Endothelial cell of umbilical vein (primary cell): Measurements from ENCODE around the gene EFCAB8. TPM values are rescaled to one million over a fixed set of nuclear protein-coding genes. Genes with fewer than 3 reads are reported as not detected.

Experiments
- BruUV-seq: library from RNA; stranded (reverse); fragments of 400-500 nt; replicated peaks from 2 replicates; lab custom pipeline; 2021; lab: Mats Ljungman, UMichigan
- CTCF ChIA-PET: fragments of 300-600, 350-600 bp; sonication (Branson Sonifier 250); formaldehyde crosslinking; loops from one replicate; lab custom pipeline; 2021; ENCODE audit warnings: antibody characterized with exemption, inconsistent platforms; lab: Charles Lee
- POLR2A ChIA-PET: fragments of 300-600, 350-600 bp; sonication (Branson Sonifier 250); formaldehyde crosslinking; loops from one replicate; lab custom pipeline; 2021; ENCODE audit warnings: antibody characterized with exemption, inconsistent platforms; lab: Charles Lee
- DNase-seq: peaks from one replicate; pipeline ENCODE4 v3.0.0-alpha.2; 2011; ENCODE audit warnings: low read depth, low spot score
- FAIRE-seq: peaks from 2 replicates; lab custom pipeline; 2011; peaks lifted over from hg19 to GRCh38; lab: Jason Lieb, UNC
- H2AFZ ChIP-seq: 2 replicates; pipeline ENCODE4 v1.6.0; 2012; ENCODE audit warnings: low read depth, low read length, control low read depth, inconsistent platforms
- H3K27ac ChIP-seq: 2 replicates; pipeline ENCODE4 v1.5.1; 2011; ENCODE audit warnings: low read depth, mild to moderate bottlenecking, control low read depth, low read length, moderate library complexity; ENCODE audit not compliant: insufficient read depth
- H3K27me3 ChIP-seq, 2 experiments: 2 replicates each; pipeline versions ENCODE4 v1.6.0 to v1.6.1; 2011; ENCODE audit warnings: low read length in 2 of 2, mixed read lengths in 1 of 2; ENCODE audit not compliant: control insufficient read depth in 2 of 2, insufficient read depth in 2 of 2
- H3K36me3 ChIP-seq, 2 experiments: 2 replicates in 1 of 2; 3 replicates in 1 of 2; pipeline ENCODE4 v1.5.1; 2011; ENCODE audit warnings: low read length in 2 of 2, mild to moderate bottlenecking in 1 of 2, moderate library complexity in 1 of 2; ENCODE audit not compliant: control insufficient read depth in 2 of 2, insufficient read depth in 2 of 2; ENCODE audit errors: extremely low read depth in 1 of 2
- H3K4me1 ChIP-seq: 3 replicates; pipeline ENCODE4 v1.5.1; 2011; ENCODE audit warnings: mild to moderate bottlenecking, low read length; ENCODE audit not compliant: control insufficient read depth, insufficient read depth; ENCODE audit errors: extremely low read depth
- H3K4me2 ChIP-seq: 2 replicates; pipeline ENCODE4 v1.6.1; 2011; ENCODE audit warnings: low read length, control low read depth, mixed read lengths; ENCODE audit not compliant: insufficient read depth
- H3K4me3 ChIP-seq, 3 experiments: fragments of 200-600 bp in 1 of 3; sonication (generic), shearing (Covaris generic) in 1 of 3; replicated peaks in 1 of 3; 2 replicates each; pipeline ENCODE4 v1.5.1; 2011 to 2016; ENCODE audit warnings: control low read depth in 3 of 3, low read length in 3 of 3, mild to moderate bottlenecking in 2 of 3, inconsistent platforms in 1 of 3, low read depth in 1 of 3, moderate library complexity in 1 of 3; ENCODE audit not compliant: insufficient read depth in 1 of 3
- H3K79me2 ChIP-seq: 2 replicates; pipeline ENCODE4 v1.6.0; 2012; ENCODE audit warnings: low read length, inconsistent platforms; ENCODE audit not compliant: control insufficient read depth, insufficient read depth
- H3K9ac ChIP-seq: replicated peaks from 2 replicates; pipeline ENCODE3; 2011; ENCODE audit warnings: low read length, control low read depth; ENCODE audit not compliant: insufficient read depth; ENCODE audit errors: extremely low read depth
- H3K9me1 ChIP-seq: replicated peaks from 3 replicates; pipeline ENCODE4 v1.6.0; 2011; ENCODE audit warnings: mild to moderate bottlenecking, low read length; ENCODE audit not compliant: control insufficient read depth, insufficient read depth; ENCODE audit errors: extremely low read depth
- H3K9me3 ChIP-seq: replicated peaks from 2 replicates; pipeline ENCODE4 v1.5.1; 2012; ENCODE audit warnings: low read length, inconsistent platforms; ENCODE audit not compliant: control insufficient read depth, insufficient read depth
- H4K20me1 ChIP-seq: replicated peaks from 2 replicates; pipeline ENCODE3; 2011; ENCODE audit warnings: mild to moderate bottlenecking, low read length; ENCODE audit not compliant: control insufficient read depth, insufficient read depth; ENCODE audit errors: extremely low read depth
- CTCF ChIP-seq, 2 donors: IDR thresholded peaks; 1 replicate in 1 of 2; 2 replicates in 1 of 2; pipeline ENCODE4 v1.5.1; 2011; ENCODE audit warnings: low read length in 2 of 2, mild to moderate bottlenecking in 2 of 2, moderate library complexity in 2 of 2, control low read depth in 1 of 2, inconsistent platforms in 1 of 2, low read depth in 1 of 2; ENCODE audit not compliant: insufficient read depth in 1 of 2; ENCODE audit errors: extremely low read depth in 1 of 2
- EZH2 ChIP-seq: IDR thresholded peaks from 2 replicates; pipeline ENCODE4 v1.6.1; 2012; ENCODE audit warnings: borderline replicate concordance, low read depth, mild to moderate bottlenecking, moderate library complexity, low read length, inconsistent platforms; ENCODE audit not compliant: severe bottlenecking
- FOS ChIP-seq: IDR thresholded peaks from 2 replicates; pipeline ENCODE4 v1.6.1; 2011; ENCODE audit warnings: mild to moderate bottlenecking, low read length, moderate library complexity, borderline replicate concordance; ENCODE audit not compliant: insufficient read depth
- GATA2 ChIP-seq: IDR thresholded peaks from 2 replicates; pipeline ENCODE4 v1.7.0; 2011; ENCODE audit warnings: low read depth, mild to moderate bottlenecking, moderate library complexity, mixed read lengths, low read length; ENCODE audit not compliant: insufficient read length, insufficient read depth
- JUN ChIP-seq: IDR thresholded peaks from 2 replicates; pipeline ENCODE4 v1.6.1; 2011; ENCODE audit warnings: borderline replicate concordance, low read depth; ENCODE audit not compliant: insufficient read length, insufficient read depth
- MAX ChIP-seq: IDR thresholded peaks from 2 replicates; pipeline ENCODE4 v1.6.1; 2011; ENCODE audit not compliant: insufficient read depth, insufficient read length
- MYC ChIP-seq: IDR thresholded peaks from one replicate; pipeline ENCODE4 v1.6.1; 2011; ENCODE audit warnings: mild to moderate bottlenecking, low read depth, low read length
- POLR2A ChIP-seq: IDR thresholded peaks from 2 replicates; pipeline ENCODE4 v1.6.1; 2012; ENCODE audit warnings: low read depth, mild to moderate bottlenecking, control low read depth, low read length
- POLR2AphosphoS5 ChIP-seq: IDR thresholded peaks from 2 replicates; pipeline ENCODE4 v1.6.1; 2012; ENCODE audit warnings: low read depth, mild to moderate bottlenecking, control low read depth, low read length, moderate library complexity; ENCODE audit not compliant: insufficient read depth
- dilution Hi-C: fragments of 300-500 bp; cut with MboI; formaldehyde crosslinking; loops from one replicate; pipeline ENCODE4 v1.15.0; 2019; ENCODE audit warnings: low sequenced_read_pairs; ENCODE audit not compliant: extremely low pct_ligation_motif_present
- intact Hi-C: fragments of 100-400 bp; cut with micrococcal nuclease; formaldehyde crosslinking; loops from one replicate; pipeline ENCODE4 v1.10.0; 2022
- polyA plus RNA-seq, 4 experiments: library from polyadenylated mRNA; depleted of rRNA in 3 of 4; stranded (reverse) in 3 of 4; unstranded in 1 of 4; fragments of >200 nt; gene quantifications; 2 replicates each; pipeline versions ENCODE4 v1.2.1 to v1.2.3, GENCODE V29; 2011 to 2012; ENCODE audit warnings: missing spikeins in 1 of 4
- total RNA-seq: library from RNA; stranded (reverse); gene quantifications from 2 replicates; pipeline ENCODE4 v1.2.3, GENCODE V29; 2021

The EFCAB8 gene
- total and polyA plus RNA-seq, 2 donors (not counting 3 experiments of a cell fraction or from before 2014, with no cell fraction given) = 0.01 to 0.31 TPM

GRCh38 chr20:32819992-32820697, 38.6 kb upstream of the EFCAB8 start:
- TF ChIP-seq JUN (no peak), POLR2AphosphoS5 (peak; percentile 63)
- no peaks in the 10 kb centered on the region for H3K9me3 ChIP-seq
- intact Hi-C loops (loop anchor here (1.0 kb wide), 1 partner anchor 30 kb away; no protein-coding TSS in a partner anchor), dilution Hi-C loops (no loop called here)
- H3K27ac ChIP-seq = peak overlapping the region; percentile 22
- H3K4me2 ChIP-seq = peak overlapping the region; percentile 77
- H3K9me1 ChIP-seq = no peaks in the 10 kb centered on the region
- no TSS peak for BruUV-seq
- peaks cover 28% of the 10 kb centered on the region for H3K4me1 ChIP-seq
- peak overlapping the region; percentile 34 for H2AFZ ChIP-seq
- peak overlapping the region; percentile 73 for H3K9ac ChIP-seq
- peaks cover 52% of the 10 kb centered on the region for H3K79me2 ChIP-seq
- H3K4me3 ChIP-seq = peak overlapping the region; percentile 73 to 94 (median 89)
- peaks cover 4% of the 10 kb centered on the region for H4K20me1 ChIP-seq
- ChIA-PET POLR2A (interaction anchor here (0.7 to 1.6 kb wide), 7 partner anchors 10 to 1247 kb away, joined by 3 to 7 read pairs (median 5); no protein-coding TSS in a partner anchor), CTCF (interaction anchor here (1.0 to 2.7 kb wide), 5 partner anchors 8 to 42 kb away, joined by 3 to 12 read pairs (median 6); no protein-coding TSS in a partner anchor)
- H3K27me3 ChIP-seq = no peaks in the 10 kb centered on the region
- peak; percentile 64 for DNase-seq
- peak; percentile 67 for FAIRE-seq
- no peaks in the 10 kb centered on the region for H3K36me3 ChIP-seq

- ChIA-PET POLR2A (interaction anchor here (1.6 kb wide), 1 partner anchor 9 kb away, joined by 6 read pairs; no protein-coding TSS in a partner anchor), CTCF (interaction anchor here (1.3 to 2.7 kb wide), 3 partner anchors 10 to 43 kb away, joined by 6 to 12 read pairs (median 7); no protein-coding TSS in a partner anchor)
- dilution Hi-C loops (no loop called here), intact Hi-C loops (no loop called here)
- no peak for DNase-seq
- no peaks in the 10 kb centered on the region for H3K9me1 ChIP-seq
- H3K4me3 ChIP-seq = peak overlapping the region; percentile 73 to 94 (median 89)
- H2AFZ ChIP-seq = no peak overlapping the region
- H3K27ac ChIP-seq = peak overlapping the region; percentile 22
- H3K9ac ChIP-seq = peak overlapping the region; percentile 73
- H3K4me1 ChIP-seq = peaks cover 28% of the 10 kb centered on the region
- H3K27me3 ChIP-seq = no peaks in the 10 kb centered on the region
- H3K79me2 ChIP-seq = peaks cover 59% of the 10 kb centered on the region
- H3K36me3 ChIP-seq = peaks cover 0 to 1% of the 10 kb centered on the region in 2 experiments
- TF ChIP-seq MAX = no peak
- TF ChIP-seq CTCF (IDR thresholded peaks at IDR 0.05; ENCODE audit: extremely low read depth in 1 of 2, insufficient read depth in 1 of 2, low read depth in 1 of 2, low read length in 2 of 2) = no peak
- no peak for TF ChIP-seq POLR2AphosphoS5
- no peak for TF ChIP-seq FOS
- TF ChIP-seq EZH2 = no peak
- TF ChIP-seq POLR2A = no peak
- no peak for TF ChIP-seq GATA2
- no peak for TF ChIP-seq JUN
- no peak for TF ChIP-seq MYC
- H3K4me2 ChIP-seq = peak overlapping the region; percentile 77
- no peaks in the 10 kb centered on the region for H3K9me3 ChIP-seq
- peak; percentile 56 for FAIRE-seq
- H4K20me1 ChIP-seq = peaks cover 4% of the 10 kb centered on the region
- BruUV-seq = no TSS peak
Observed at GRCh38 chr20:32820698-32821377, 37.9 kb upstream of the EFCAB8 start.
